NCI-H446 treated with DMSO at 0.1 percent for 48 hours (cell line): ENCODE measurements around the gene CEMP1.

ENCODE experiments used
- DNase-seq: peaks from one replicate; lab custom pipeline; 2025; lab: John Stamatoyannopoulos, UW

The CEMP1 gene

GRCh38 chr16:2501946-2502895, 29.0 kb downstream of the CEMP1 start:
- no peak for DNase-seq

GRCh38 chr16:2500918-2501750, 30.1 kb downstream of the CEMP1 start:
- DNase-seq: peak; percentile 64

- DNase-seq: no peak
Observed at GRCh38 chr16:2500430-2500917, 30.7 kb downstream of the CEMP1 start.

- no peak for DNase-seq
Observed at GRCh38 chr16:2499890-2500429, 31.2 kb downstream of the CEMP1 start.

GRCh38 chr16:2499454-2499853, 31.8 kb downstream of the CEMP1 start:
- no peak for DNase-seq

GRCh38 chr16:2498531-2499253, 32.5 kb downstream of the CEMP1 start:
- DNase-seq: peak; percentile 69

GRCh38 chr16:2497695-2498484, 33.3 kb downstream of the CEMP1 start:
- DNase-seq: peak; percentile 5

GRCh38 chr16:2497116-2497630, 34.0 kb downstream of the CEMP1 start:
- DNase-seq: peak; percentile 18

GRCh38 chr16:2496223-2497115, 34.7 kb downstream of the CEMP1 start:
- DNase-seq: no peak

GRCh38 chr16:2495041-2495440, 36.2 kb downstream of the CEMP1 start:
- no peak for DNase-seq

- no peak for DNase-seq
Observed at GRCh38 chr16:2494616-2495015, 36.6 kb downstream of the CEMP1 start.

- DNase-seq: no peak
Observed at GRCh38 chr16:2493605-2494004, 37.6 kb downstream of the CEMP1 start.

GRCh38 chr16:2492292-2492691, 38.9 kb downstream of the CEMP1 start:
- DNase-seq: no peak

- no peak for DNase-seq
Observed at GRCh38 chr16:2490190-2491105, 40.8 kb downstream of the CEMP1 start.

- no peak for DNase-seq
Observed at GRCh38 chr16:2489581-2489980, 41.6 kb downstream of the CEMP1 start.

GRCh38 chr16:2487903-2488531, 43.2 kb downstream of the CEMP1 start:
- DNase-seq: no peak

- DNase-seq: no peak
Observed at GRCh38 chr16:2487517-2487842, 43.7 kb downstream of the CEMP1 start.
